Measurements from ENCODE around the gene KITLG. TPM values are rescaled to one million over a fixed set of nuclear protein-coding genes. Genes with fewer than 3 reads are reported as not detected.
"Not testable (repeated sequence)": the region's sequence is repeated elsewhere in the genome, so short reads cannot be mapped to it uniquely, and the experiment has no call there.

KITLG gene
- total RNA-seq, 1 donor from 2014 or later = 56.3 TPM

GRCh38 chr12:88546226-88546625 lies 34.0 kb downstream of the KITLG start:
- FAIRE-seq = no peak
- DNase-seq (ENCODE audit: low spot score in 2 of 2) = no peak

GRCh38 chr12:88544991-88545980 lies 35.0 kb downstream of the KITLG start:
- DNase-seq (ENCODE audit: low spot score in 2 of 2) (no peak), FAIRE-seq (no peak)

- DNase-seq (ENCODE audit: low spot score in 2 of 2) = no peak
- no peak for FAIRE-seq
Measured at GRCh38 chr12:88539893-88540292, 40.4 kb downstream of the KITLG start.

- FAIRE-seq (no peak), DNase-seq (ENCODE audit: low spot score in 2 of 2) (no peak)
Measured at GRCh38 chr12:88538697-88539096, 41.6 kb downstream of the KITLG start.

GRCh38 chr12:88538250-88538649 lies 42.0 kb downstream of the KITLG start:
- DNase-seq (ENCODE audit: low spot score in 2 of 2) (no peak), FAIRE-seq (no peak)

- FAIRE-seq = no peak
Measured at GRCh38 chr12:88530868-88531267, 49.4 kb downstream of the KITLG start.

GRCh38 chr12:88529531-88530488 lies 50.5 kb downstream of the KITLG start:
- DNase-seq (ENCODE audit: low spot score in 2 of 2) (no peak), FAIRE-seq (no peak)

More at GRCh38 chr12:88530868-88531267, 49.4 kb downstream of the KITLG start:
- no peak for DNase-seq (ENCODE audit: low spot score in 2 of 2)

GRCh38 chr12:88522961-88523360 lies 57.3 kb downstream of the KITLG start:
- FAIRE-seq = no peak
- no peak for DNase-seq (ENCODE audit: low spot score in 2 of 2)

- FAIRE-seq = no peak
Measured at GRCh38 chr12:88520436-88520820, 59.8 kb downstream of the KITLG start.

GRCh38 chr12:88519802-88520435 lies 60.4 kb downstream of the KITLG start:
- FAIRE-seq = no peak
- DNase-seq (ENCODE audit: low spot score in 2 of 2) = no peak

More at GRCh38 chr12:88520436-88520820, 59.8 kb downstream of the KITLG start:
- no peak for DNase-seq (ENCODE audit: low spot score in 2 of 2)

- DNase-seq (ENCODE audit: low spot score in 2 of 2) = no peak
- FAIRE-seq = no peak
Measured at GRCh38 chr12:88518863-88519403, 61.3 kb downstream of the KITLG start.

GRCh38 chr12:88516811-88517210 lies 63.5 kb downstream of the KITLG start:
- no peak for FAIRE-seq

GRCh38 chr12:88510843-88511242 lies 69.4 kb downstream of the KITLG start:
- DNase-seq (ENCODE audit: low spot score in 2 of 2) = no peak
- FAIRE-seq = no peak

More at GRCh38 chr12:88516811-88517210, 63.5 kb downstream of the KITLG start:
- DNase-seq (ENCODE audit: low spot score in 2 of 2) = no peak

- FAIRE-seq = no peak
- no peak for DNase-seq (ENCODE audit: low spot score in 2 of 2)
Measured at GRCh38 chr12:88509851-88510250, 70.4 kb downstream of the KITLG start.

- no peak for DNase-seq (ENCODE audit: low spot score in 2 of 2)
- FAIRE-seq = no peak
Measured at GRCh38 chr12:88509347-88509746, 70.9 kb downstream of the KITLG start.

GRCh38 chr12:88507851-88508250 lies 72.4 kb downstream of the KITLG start:
- not testable (repeated sequence) for FAIRE-seq

GRCh38 chr12:88507270-88507669 lies 73.0 kb downstream of the KITLG start:
- no peak for DNase-seq (ENCODE audit: low spot score in 2 of 2)
- FAIRE-seq = no peak

More at GRCh38 chr12:88507851-88508250, 72.4 kb downstream of the KITLG start:
- DNase-seq (ENCODE audit: low spot score in 2 of 2) = not testable (repeated sequence)

GRCh38 chr12:88505696-88506095 lies 74.6 kb downstream of the KITLG start:
- FAIRE-seq (no peak), DNase-seq (ENCODE audit: low spot score in 2 of 2) (no peak)

- DNase-seq (ENCODE audit: low spot score in 2 of 2) (no peak), FAIRE-seq (no peak)
Measured at GRCh38 chr12:88503281-88503703, 77.0 kb downstream of the KITLG start.

Data from frontal cortex (tissue), 4 donors.